WTC11 (cell line): ENCODE results near the gene EFEMP2. TPM values are rescaled to one million over a fixed set of nuclear protein-coding genes. Genes with fewer than 3 reads are reported as not detected.

Source experiments
- ATAC-seq: fragments of 200-7000 bp; cut with Tn5 transposase; 2 replicates; pipeline ENCODE4 v1.10.0; 2021; ENCODE audit warnings: mild to moderate bottlenecking, moderate library complexity
- CTCF ChIA-PET: fragments of 300-600 bp; sonication (Branson Sonifier 250); formaldehyde crosslinking; loops from one replicate; lab custom pipeline; 2021; ENCODE audit warnings: antibody characterized with exemption; lab: Charles Lee
- POLR2A ChIA-PET: fragments of 350-600 bp; sonication (Branson Sonifier 250); formaldehyde crosslinking; loops from one replicate; lab custom pipeline; 2021; ENCODE audit warnings: antibody characterized with exemption; lab: Charles Lee
- DNase-seq: peaks from one replicate; pipeline ENCODE4 v3.0.0; 2021; ENCODE audit warnings: low spot score
- H3K27ac Mint-ChIP-seq: 2 replicates; pipeline ENCODE4 v1.8.0; 2021; ENCODE audit warnings: mixed read lengths
- H3K27me3 Mint-ChIP-seq: 2 replicates; pipeline ENCODE4 v1.8.0; 2021; ENCODE audit warnings: low read depth, mild to moderate bottlenecking, moderate library complexity, mixed read lengths
- H3K36me3 Mint-ChIP-seq: 2 replicates; pipeline ENCODE4 v1.8.0; 2021; ENCODE audit warnings: mixed read lengths
- H3K4me1 Mint-ChIP-seq: 2 replicates; pipeline ENCODE4 v1.8.0; 2022; ENCODE audit warnings: mixed read lengths
- H3K4me3 Mint-ChIP-seq: 2 replicates; pipeline ENCODE4 v1.8.0; 2021; ENCODE audit warnings: mild to moderate bottlenecking, moderate library complexity, mixed read lengths
- H3K9me3 Mint-ChIP-seq: 2 replicates; pipeline ENCODE4 v1.8.0; 2021; ENCODE audit warnings: mixed read lengths
- AR ChIP-seq: fragments of 250-450 bp; sonication (Bioruptor Pico); IDR thresholded peaks from 2 replicates; pipeline ENCODE4 v1.9.0; 2021; ENCODE audit warnings: mild to moderate bottlenecking
- ATF6 ChIP-seq: sonication (generic); formaldehyde crosslinking; IDR thresholded peaks from 2 replicates; pipeline ENCODE4 v1.8.1; 2023; ENCODE audit warnings: mild to moderate bottlenecking, missing genetic modification reagents
- CDX4 ChIP-seq: fragments of 250-450 bp; sonication (Bioruptor Pico); IDR thresholded peaks from 2 replicates; pipeline ENCODE4 v1.9.0; 2021; ENCODE audit warnings: moderate library complexity, mild to moderate bottlenecking, inconsistent platforms, borderline replicate concordance
- ESRRA ChIP-seq: sonication (generic); formaldehyde crosslinking; IDR thresholded peaks from 2 replicates; pipeline ENCODE4 v1.8.1; 2022; ENCODE audit warnings: mild to moderate bottlenecking, missing genetic modification reagents, borderline replicate concordance
- FOXP4 ChIP-seq: sonication (generic); formaldehyde crosslinking; IDR thresholded peaks from 2 replicates; pipeline ENCODE4 v1.8.0; 2022; ENCODE audit warnings: mild to moderate bottlenecking, missing genetic modification reagents
- HMGA2 ChIP-seq: fragments of 250-450 bp; sonication (Bioruptor Pico); IDR thresholded peaks from 2 replicates; pipeline ENCODE4 v1.4.0; 2021; ENCODE audit warnings: mild to moderate bottlenecking, moderate library complexity
- IRF1 ChIP-seq: sonication (generic); formaldehyde crosslinking; IDR thresholded peaks from 2 replicates; pipeline ENCODE4 v1.8.0; 2023; ENCODE audit warnings: missing genetic modification reagents
- MLX ChIP-seq: sonication (generic); formaldehyde crosslinking; IDR thresholded peaks from 2 replicates; pipeline ENCODE4 v1.8.1; 2023; ENCODE audit warnings: mild to moderate bottlenecking, missing genetic modification reagents, moderate library complexity
- SMAD3 ChIP-seq: sonication (generic); formaldehyde crosslinking; IDR thresholded peaks from 2 replicates; pipeline ENCODE4 v1.8.0; 2022; ENCODE audit warnings: missing genetic modification reagents, mild to moderate bottlenecking, borderline replicate concordance
- TCF7 ChIP-seq: sonication (generic); formaldehyde crosslinking; IDR thresholded peaks from 2 replicates; pipeline ENCODE4 v1.8.0; 2022; ENCODE audit warnings: mild to moderate bottlenecking, low read depth, missing genetic modification reagents, moderate library complexity
- USF1 ChIP-seq: sonication (generic); formaldehyde crosslinking; IDR thresholded peaks from 2 replicates; pipeline ENCODE4 v1.8.0; 2022; ENCODE audit warnings: mild to moderate bottlenecking, missing genetic modification reagents
- ZMAT4 ChIP-seq: fragments of 250-450 bp; sonication (Bioruptor Pico); IDR thresholded peaks from 2 replicates; pipeline ENCODE4 v1.9.0; 2021; ENCODE audit warnings: mild to moderate bottlenecking
- ZNF423 ChIP-seq: fragments of 250-450 bp; sonication (Bioruptor Pico); IDR thresholded peaks from 2 replicates; pipeline ENCODE4 v2.1.2; 2022; ENCODE audit warnings: mild to moderate bottlenecking, moderate library complexity
- ZNF512 ChIP-seq: sonication (generic); formaldehyde crosslinking; IDR thresholded peaks from 2 replicates; pipeline ENCODE4 v1.8.1; 2022; ENCODE audit warnings: missing genetic modification reagents, borderline replicate concordance
- total RNA-seq: library from RNA; stranded (reverse); gene quantifications from 3 replicates; pipeline ENCODE4 v1.2.3, GENCODE V29; 2021

EFEMP2 gene
- total RNA-seq, 1 experiment from 2014 or later, result 14.2 TPM

- TF ChIP-seq ZNF512 (CRISPR knock-in tag), result no peak
- TF ChIP-seq IRF1 (CRISPR knock-in tag), result no peak
- TF ChIP-seq MLX (CRISPR knock-in tag), result no peak
- TF ChIP-seq ZMAT4, result no peak
- no peak for TF ChIP-seq SMAD3 (CRISPR knock-in tag)
- TF ChIP-seq, all 79 proteins: peak for 0
Observed at GRCh38 chr11:65842144-65842543, 30.5 kb downstream of the EFEMP2 start (continued).

GRCh38 chr11:65834202-65834601 is 38.4 kb downstream of the EFEMP2 start:
- Mint-ChIP-seq H3K27ac (no peak overlapping the region), H3K9me3 (peaks cover 5% of the 10 kb centered on the region; the same call in 1 of the 2 replicates), H3K27me3 (peaks cover 19% of the 10 kb centered on the region), H3K4me1 (peaks cover 10% of the 10 kb centered on the region), H3K36me3 (no peaks in the 10 kb centered on the region), H3K4me3 (no peak overlapping the region)
- CTCF ChIA-PET, result interaction anchor here (1.0 to 4.1 kb wide), 9 partner anchors 17 to 211 kb away, joined by 4 to 35 read pairs (median 7); partner anchors contain the start of genes FIBP and MUS81
- no peak for TF ChIP-seq TCF7
- no peak for TF ChIP-seq ESRRA
- TF ChIP-seq USF1, result no peak
- no peak for TF ChIP-seq AR
- no peak for TF ChIP-seq ATF6 (CRISPR knock-in tag)
- no peak for DNase-seq
- no peak for ATAC-seq
- POLR2A ChIA-PET, result interaction anchor here (0.6 to 2.4 kb wide), 3 partner anchors 16 to 25 kb away, joined by 3 to 16 read pairs (median 3); partner anchors contain the start of gene MUS81

GRCh38 chr11:65833297-65834030 is 39.1 kb downstream of the EFEMP2 start, which contains the start of gene SNX32:
TSS of gene SNX32 (plus strand) at chr11:65833963. CDS start at chr11:65834066, 103 bp downstream.
- Mint-ChIP-seq H3K36me3 (no peaks in the 10 kb centered on the region), H3K27me3 (peaks cover 19% of the 10 kb centered on the region), H3K27ac (no peak within 1 kb of the TSS), H3K4me1 (peaks cover 10% of the 10 kb centered on the region), H3K9me3 (peaks cover 5% of the 10 kb centered on the region; the same call in 1 of the 2 replicates), H3K4me3 (no peak within 1 kb of the TSS)
- ChIA-PET POLR2A (interaction anchor here (0.6 to 2.4 kb wide), 5 partner anchors 14 to 30 kb away, joined by 3 to 16 read pairs (median 3); partner anchors contain the start of gene MUS81), CTCF (interaction anchor here (0.7 to 4.1 kb wide), 18 partner anchors 15 to 1907 kb away, joined by 3 to 35 read pairs (median 5); partner anchors contain the start of genes CCDC85B, FIBP, KAT5 and MUS81)
- ATAC-seq (peak; percentile 97), DNase-seq (peak; percentile 97)
- TF ChIP-seq FOXP4 (CRISPR knock-in tag), result 0 out of 2 replicates have a peak, but pooled peaks have one; percentile 59
- no peak for TF ChIP-seq CDX4 (CRISPR knock-in tag)
- TF ChIP-seq ZNF423, result no peak
- no peak for TF ChIP-seq HMGA2 (CRISPR knock-in tag)
